ENCODE results near the gene UNC45A. TPM values are rescaled to one million over a fixed set of nuclear protein-coding genes. Genes with fewer than 3 reads are reported as not detected.
A peak's percentile ranks its signal among the peaks of the same experiment; 100 is the strongest.

The UNC45A gene
- total and polyA plus RNA-seq, 2 of the 13 experiments (the other 11 are each of a cell fraction or from before 2014, with no cell fraction given): 33.8 to 39.7 TPM

- peak; percentile 13; the same call in 1 of the 2 replicates for TF ChIP-seq NFYB (CRISPR knock-in tag; IDR thresholded peaks at IDR 0.05)
- TF ChIP-seq ZNF207 (IDR thresholded peaks at IDR 0.05; ENCODE audit: borderline replicate concordance): no peak
- TF ChIP-seq ZNF275 (CRISPR knock-in tag; IDR thresholded peaks at IDR 0.05; ENCODE audit: borderline replicate concordance): peak; percentile 30; the same call in 1 of the 2 replicates
- TF ChIP-seq ONECUT2 (CRISPR knock-in tag; IDR thresholded peaks at IDR 0.05): no peak
- TF ChIP-seq JUND (CRISPR knock-in tag; IDR thresholded peaks at IDR 0.05): no peak
- TF ChIP-seq GTF3A (CRISPR knock-in tag; conservative IDR thresholded peaks at IDR 0.05): no peak
- 0 out of 2 replicates have a peak, but pooled peaks have one; percentile 16 for TF ChIP-seq ZNF672 (CRISPR knock-in tag; IDR thresholded peaks at IDR 0.05)
- TF ChIP-seq XRCC5 (optimal IDR thresholded peaks at IDR 0.05; ENCODE audit: low read length): peak; percentile 84
- TF ChIP-seq ZSCAN29 (CRISPR knock-in tag; conservative IDR thresholded peaks at IDR 0.05): no peak
- no peak for TF ChIP-seq PAF1 (CRISPR knock-in tag; IDR thresholded peaks at IDR 0.05)
- TF ChIP-seq SRSF1 (optimal IDR thresholded peaks at IDR 0.05; ENCODE audit: low read depth, low read length): peak; percentile 69
- TF ChIP-seq ZNF362 (CRISPR knock-in tag; IDR thresholded peaks at IDR 0.05; ENCODE audit: borderline replicate concordance): no peak
- peak; percentile 55; the same call in 1 of the 2 replicates for TF ChIP-seq SP4 (CRISPR knock-in tag; IDR thresholded peaks at IDR 0.05)
- no peak for TF ChIP-seq ZMAT5 (CRISPR knock-in tag; IDR thresholded peaks at IDR 0.05; ENCODE audit: borderline replicate concordance, low read depth)
- TF ChIP-seq CBFB (CRISPR knock-in tag; IDR thresholded peaks at IDR 0.05): peak; percentile 78; the same call in 1 of the 2 replicates
- no peak for TF ChIP-seq ZNF44 (CRISPR knock-in tag; IDR thresholded peaks at IDR 0.05)
- no peak for TF ChIP-seq ZFP36L1 (CRISPR knock-in tag; IDR thresholded peaks at IDR 0.05)
- 0 out of 2 replicates have a peak, but pooled peaks have one; percentile 71 for TF ChIP-seq ZC3H13 (CRISPR knock-in tag; IDR thresholded peaks at IDR 0.05)
- no peak for TF ChIP-seq KLF13 (CRISPR knock-in tag; IDR thresholded peaks at IDR 0.05)
- no peak for TF ChIP-seq CCAR2 (optimal IDR thresholded peaks at IDR 0.05; ENCODE audit: low read depth, low read length)
- TF ChIP-seq ZNF768 (CRISPR knock-in tag; IDR thresholded peaks at IDR 0.05): 0 out of 2 replicates have a peak, but pooled peaks have one; percentile 78
- TF ChIP-seq ZSCAN20 (CRISPR knock-in tag; IDR thresholded peaks at IDR 0.05; ENCODE audit: borderline replicate concordance): peak; percentile 76; the same call in 1 of the 2 replicates
- TF ChIP-seq ZSCAN31 (CRISPR knock-in tag; IDR thresholded peaks at IDR 0.05; ENCODE audit: low read depth): no peak
- TF ChIP-seq SP5 (CRISPR knock-in tag; IDR thresholded peaks at IDR 0.05; ENCODE audit: borderline replicate concordance, low read depth): peak; percentile 15; the same call in 1 of the 2 replicates
- no peak for TF ChIP-seq MBNL3 (CRISPR knock-in tag; conservative IDR thresholded peaks at IDR 0.05)
- TF ChIP-seq ZNF317 (CRISPR knock-in tag; IDR thresholded peaks at IDR 0.05): peak; percentile 59; the same call in 1 of the 2 replicates
- no peak for TF ChIP-seq ZNF256 (CRISPR knock-in tag; conservative IDR thresholded peaks at IDR 0.05)
- no peak for TF ChIP-seq ZNF3 (CRISPR knock-in tag; IDR thresholded peaks at IDR 0.05)
Measured at GRCh38 chr15:90931828-90932659, 3.0 kb upstream of the UNC45A start, which contains the start of gene HDDC3 (continued).

All from HepG2 (cell line).